ENCODE data around the gene C2orf78.

The C2orf78 gene

DNA sequence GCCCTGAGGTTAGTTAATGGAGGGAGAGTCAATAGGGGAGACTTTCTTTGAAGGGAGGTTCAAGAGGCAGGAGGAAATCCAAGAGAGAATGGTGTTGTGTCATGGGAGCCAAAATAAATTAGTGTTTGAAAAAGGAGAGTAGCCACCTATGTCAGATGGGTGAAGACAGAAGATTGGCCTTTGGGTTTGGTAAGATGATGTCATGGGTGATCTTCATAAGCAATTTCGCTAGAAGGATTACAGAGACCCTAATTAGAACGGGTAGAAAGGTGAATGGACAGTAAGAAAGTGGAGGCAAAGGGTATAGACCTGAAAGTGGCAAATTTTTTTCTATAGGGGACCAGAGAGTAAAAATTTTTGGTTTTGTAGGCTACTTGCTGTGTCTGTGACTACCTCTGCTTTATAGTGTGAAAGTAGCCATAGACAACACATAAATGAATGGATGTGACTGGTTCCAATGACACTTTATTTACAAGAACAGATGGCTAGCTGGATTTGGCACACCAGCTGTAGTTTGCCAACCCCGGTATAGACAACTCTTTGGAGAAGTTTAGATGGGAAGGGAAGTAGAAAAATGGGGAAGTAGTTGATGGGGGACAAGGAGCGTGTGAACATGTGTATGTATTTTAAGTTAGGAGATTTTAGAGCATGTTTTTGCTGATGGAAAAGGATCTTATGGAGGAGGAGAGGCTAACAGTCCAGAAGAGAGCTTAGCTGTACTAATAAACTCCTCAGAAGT, 54.0 kb downstream of the C2orf78 start:
- no peak for DNase-seq (ENCODE audit: low read depth)

DNA sequence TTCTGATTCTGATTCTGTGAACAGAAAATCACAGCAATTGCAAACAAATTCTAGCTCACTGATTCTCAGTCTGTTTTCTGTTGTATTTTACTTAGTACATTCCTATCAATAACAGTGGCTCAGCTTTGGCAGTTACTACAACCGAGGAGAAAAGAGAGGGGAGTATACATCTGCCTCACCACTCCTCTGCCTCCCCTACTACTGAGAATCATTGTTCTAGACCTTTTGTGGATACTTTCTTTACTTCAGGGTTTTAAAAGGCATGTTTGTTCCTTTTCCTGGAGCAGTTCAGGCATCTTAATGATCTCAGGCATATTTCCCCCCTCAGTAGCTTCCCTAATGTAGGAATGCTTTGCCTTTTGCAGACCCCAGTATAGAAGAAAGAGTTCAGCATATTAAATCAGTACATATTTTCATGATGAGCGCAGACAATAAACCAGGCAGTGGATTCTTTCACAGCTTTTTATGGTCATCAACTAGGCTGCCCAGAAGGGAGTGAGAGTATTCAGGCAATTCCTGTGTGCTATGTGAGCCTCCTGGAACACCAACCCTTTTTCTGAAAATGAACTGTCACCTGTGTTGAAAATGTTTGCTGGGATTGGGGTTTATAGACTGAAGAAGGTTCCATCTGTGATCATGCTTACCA, 55.0 kb downstream of the C2orf78 start:
- no peak for DNase-seq (ENCODE audit: low read depth)

DNA sequence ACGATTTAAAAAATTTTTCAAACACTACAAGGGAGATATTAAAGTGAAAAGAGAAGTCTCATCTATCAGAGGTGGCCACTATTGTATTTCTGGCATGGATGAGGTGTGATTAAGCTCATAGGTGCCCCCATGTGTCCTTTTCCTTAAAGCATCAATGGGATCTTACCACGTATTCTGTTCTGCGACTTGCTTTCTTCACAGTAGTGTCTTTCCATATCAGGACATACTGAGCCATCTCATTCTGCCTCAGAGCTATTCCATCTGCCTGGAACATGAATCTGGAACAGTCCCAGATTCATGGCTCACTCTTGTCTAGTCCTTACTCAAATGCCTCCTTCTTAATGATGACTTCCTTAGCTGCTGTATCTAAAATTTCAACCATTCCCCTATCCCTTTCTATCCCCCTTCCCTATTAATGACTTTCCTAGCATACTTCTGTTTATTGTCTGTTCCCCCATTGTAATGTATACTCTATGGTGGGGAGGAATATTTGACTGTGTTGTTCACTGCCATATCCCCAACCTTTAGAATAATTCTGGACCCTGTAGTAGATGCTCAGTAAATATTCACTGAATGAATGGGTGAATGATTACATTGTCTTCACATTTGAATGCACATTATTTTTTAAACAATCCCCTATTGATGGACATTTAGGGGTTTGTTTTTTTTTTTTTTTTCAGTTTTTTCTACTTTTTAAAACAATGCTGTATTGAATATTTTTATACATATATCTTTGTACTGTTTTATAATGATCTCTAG, 55.8 kb downstream of the C2orf78 start:
- DNase-seq (ENCODE audit: low read depth), result no peak

DNA sequence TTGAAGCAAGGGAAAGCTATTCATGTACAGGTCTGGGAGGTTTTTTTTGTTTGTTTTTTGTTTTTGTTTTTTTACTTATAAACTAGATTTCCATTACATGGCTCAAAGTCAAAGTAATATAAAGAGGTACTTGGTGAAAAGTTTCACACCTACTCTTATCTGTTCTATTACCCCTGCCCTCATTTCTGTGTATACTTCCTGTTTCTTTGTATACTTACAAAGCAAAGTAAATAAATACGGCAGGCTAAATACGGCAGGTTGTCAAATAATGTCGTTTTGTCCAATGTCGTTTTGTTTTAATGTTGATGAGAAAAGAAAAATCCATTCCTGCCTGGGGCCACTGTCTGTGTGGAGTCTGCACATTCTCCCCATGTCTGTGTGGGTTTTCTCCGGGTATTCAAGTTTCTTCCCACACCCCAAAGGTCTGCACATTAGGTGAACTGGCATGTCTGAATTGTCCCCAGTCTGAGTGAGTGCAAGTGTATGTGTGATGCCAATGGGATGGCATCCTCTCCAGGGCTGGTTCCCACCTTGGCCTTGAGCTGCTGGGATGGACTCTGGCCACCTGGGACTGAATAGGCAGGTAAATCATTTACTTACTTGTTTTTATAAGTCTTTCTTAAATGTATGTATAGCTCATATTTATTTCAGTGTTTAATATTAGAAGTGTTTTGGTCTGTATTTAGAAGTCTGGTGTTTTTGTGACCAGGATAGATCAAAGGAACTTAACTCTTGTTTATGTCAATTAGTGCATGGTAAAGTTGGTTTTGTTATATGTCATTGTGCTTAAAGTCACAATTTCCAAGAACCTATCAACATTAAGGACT, 58.1 kb downstream of the C2orf78 start:
- no peak for DNase-seq (ENCODE audit: low read depth)

DNA sequence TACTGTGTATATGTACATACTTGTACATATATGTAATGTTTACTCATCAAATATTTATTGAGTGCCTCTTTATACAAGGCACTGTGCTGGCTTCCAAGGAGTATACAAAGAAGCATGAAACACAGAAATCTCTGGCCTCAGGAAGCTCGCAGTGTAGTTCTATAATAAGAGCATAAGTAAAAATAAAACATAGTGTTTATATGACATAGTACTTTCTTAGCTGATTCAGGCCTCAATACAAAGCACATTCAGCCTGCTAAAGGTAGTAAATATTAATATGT, 58.7 kb downstream of the C2orf78 start:
- no peak for DNase-seq (ENCODE audit: low read depth)

DNA sequence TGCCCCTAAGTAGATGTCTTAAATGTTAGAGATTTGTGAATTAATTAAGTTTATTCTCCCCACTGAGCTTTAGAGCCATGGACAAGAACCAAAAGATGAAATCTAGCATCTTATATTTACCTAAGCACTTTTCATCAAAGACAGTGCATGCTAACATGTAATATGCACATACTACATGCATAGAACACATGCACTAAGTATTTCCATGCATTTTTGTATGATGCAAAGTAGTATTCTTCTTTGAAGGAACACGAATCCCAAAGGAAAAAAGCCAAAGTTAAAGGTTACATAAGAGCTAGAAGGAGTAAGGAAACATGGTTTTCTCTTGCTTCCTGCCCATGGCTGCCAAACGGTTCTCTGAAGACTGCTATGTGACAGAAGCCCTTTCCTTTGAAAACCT, 60.1 kb downstream of the C2orf78 start:
- DNase-seq (ENCODE audit: low read depth), result no peak

DNA sequence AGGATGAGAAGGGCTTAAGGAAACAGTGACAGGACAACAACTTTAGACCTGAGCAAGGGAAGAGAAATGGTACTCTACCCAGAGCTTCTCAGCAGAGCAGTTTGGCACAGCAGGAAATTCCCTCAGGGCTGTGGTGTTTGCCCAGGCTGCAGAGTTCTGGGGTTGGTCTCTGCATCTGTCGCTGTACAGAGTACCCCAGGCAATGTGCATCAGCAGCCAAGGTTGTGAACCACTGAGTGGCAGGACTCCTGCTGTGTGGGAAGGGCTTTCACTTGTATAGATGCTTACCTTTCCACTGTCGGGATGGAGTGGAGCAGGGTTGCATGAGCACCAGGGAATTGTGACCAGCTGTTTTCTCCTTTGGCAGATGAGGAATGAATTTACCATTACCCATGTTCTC, 66.0 kb downstream of the C2orf78 start:
- DNase-seq (ENCODE audit: low read depth), result no peak

DNA sequence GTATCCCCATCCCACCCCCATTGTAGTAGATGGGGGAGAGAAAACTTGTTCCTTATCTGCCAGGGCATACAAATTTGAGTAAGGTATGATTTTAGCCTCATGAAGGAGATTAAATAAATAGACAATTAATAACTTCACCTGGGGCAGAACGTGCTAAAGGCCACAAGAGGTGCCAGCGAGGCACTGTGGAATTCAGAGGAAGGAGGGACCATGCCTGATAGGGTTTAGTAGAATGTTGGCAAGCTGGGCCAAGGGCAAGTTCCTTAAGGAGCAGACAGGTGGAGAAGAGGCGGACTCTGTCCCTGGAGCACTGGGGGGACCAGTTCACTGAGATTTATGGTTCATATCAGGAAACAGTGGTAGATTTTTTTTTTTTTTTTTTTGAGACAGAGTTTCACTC, 67.3 kb downstream of the C2orf78 start:
- DNase-seq (ENCODE audit: low read depth), result no peak

DNA sequence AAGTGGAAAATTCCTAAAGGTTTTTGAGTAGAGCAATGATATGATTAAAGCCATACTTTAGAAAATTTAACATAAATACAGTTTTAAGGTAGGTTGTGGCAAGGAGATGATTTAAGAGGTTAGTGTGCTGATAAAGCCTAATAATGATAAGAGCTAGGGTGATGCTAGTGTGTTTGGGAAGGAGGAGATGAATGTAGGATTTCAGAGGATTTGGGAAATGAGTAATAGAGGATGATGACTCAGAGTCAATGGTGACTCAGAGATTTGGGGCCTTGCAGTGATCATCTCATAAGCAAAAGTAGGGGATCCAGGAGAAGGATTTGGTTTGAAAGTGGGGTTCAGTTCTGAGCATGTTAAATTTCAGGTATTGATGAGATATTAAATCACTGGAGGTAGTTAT, 68.0 kb downstream of the C2orf78 start:
- no peak for DNase-seq (ENCODE audit: low read depth)

DNA sequence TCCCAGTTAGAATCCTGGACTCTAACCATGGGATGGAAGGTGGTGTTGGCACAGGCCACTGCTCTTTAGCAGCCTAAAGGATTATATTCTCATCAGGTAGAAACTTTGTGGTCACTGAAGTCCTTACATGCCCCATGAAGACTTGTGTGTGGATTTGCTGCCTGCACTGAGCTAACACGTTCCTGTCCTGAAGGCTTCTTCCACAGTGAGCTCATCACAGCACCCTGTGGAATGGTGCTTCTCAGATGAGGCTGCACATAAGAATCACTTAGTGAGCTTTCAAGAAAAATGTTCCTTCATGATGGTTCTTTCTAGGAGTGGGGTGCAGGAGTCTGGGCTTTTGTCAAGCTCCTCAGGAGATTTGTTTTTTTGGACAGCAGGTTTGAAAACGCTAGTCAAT, 71.5 kb downstream of the C2orf78 start:
- no peak for DNase-seq (ENCODE audit: low read depth)

DNA sequence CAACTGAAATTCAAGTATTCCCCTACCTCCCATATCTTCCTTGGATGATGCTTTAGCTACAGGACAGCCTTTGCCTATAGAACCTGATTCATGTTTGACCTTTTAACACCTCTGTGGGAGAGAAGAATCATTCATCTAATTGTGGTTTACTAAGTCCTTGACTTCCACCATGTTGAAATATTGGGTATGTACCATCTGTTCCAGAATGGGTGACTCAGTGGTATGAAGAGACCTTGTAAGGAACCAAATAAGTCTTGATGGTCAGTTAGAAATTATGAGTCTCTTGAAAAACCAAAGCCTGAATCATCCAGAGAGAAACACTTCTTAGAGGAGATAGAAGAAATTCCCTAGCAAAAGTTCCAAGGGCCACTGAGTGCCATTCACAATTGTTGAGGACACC, 72.2 kb downstream of the C2orf78 start:
- DNase-seq (ENCODE audit: low read depth), result no peak

DNA sequence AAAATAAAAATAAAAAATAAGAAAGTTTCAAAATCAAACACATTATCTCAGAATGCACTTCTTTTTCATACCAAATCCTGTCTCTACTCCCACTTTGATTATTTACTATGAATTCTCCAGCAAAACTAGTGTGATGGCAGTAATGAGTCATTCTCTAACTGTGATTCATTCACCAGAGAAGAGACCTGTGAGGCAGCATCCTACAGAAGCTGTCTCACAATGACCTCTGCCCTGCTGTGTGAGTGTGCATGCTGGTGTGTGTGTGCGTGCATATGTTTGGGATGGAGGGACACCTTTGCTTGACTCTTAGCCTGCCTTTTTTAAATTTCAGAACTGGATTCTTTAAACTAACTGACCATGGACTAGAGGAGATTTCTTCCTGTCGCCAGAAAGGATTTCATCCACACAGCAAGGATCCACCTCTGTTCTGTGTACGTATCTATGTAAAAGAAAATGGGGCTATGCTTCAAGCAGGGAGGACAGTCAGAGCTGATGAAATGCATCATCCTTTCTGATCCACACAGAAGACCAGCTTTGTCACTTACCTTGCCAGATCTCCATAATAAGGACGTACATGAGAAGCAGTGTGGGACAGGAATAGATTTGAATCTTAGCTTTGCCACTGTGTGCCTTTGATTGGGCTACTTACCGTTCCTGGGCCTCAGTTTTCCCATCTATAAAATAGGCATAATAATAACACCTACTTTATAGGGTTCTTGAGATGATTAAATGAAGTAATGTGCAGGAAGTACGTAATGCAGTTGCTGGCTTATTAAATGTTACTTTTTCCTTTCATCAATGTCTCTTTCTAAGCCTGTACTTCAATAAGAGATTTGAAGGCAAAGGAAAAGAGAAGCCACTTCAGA, 76.0 kb downstream of the C2orf78 start:
- peak; percentile 8 for DNase-seq (ENCODE audit: low read depth)

DNA sequence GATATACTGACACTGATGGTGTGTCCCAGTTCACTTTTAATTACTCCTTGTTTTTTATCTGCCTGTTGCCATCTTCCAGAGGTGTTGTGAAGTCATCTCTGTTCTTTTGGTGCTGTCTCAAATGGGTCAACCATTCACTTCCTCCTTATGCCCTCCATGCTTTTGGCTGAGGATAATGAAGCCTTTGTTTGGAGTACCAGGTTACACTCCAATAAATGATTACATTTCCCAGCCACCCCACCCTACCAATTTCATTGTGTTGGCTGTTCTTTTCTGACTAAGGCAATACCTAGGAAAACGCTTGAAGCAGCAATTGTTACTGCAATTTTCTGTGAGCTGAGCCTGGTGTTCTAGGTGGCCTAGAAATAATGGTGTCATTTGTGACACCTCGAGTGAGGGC, 79.0 kb downstream of the C2orf78 start:
- DNase-seq (ENCODE audit: low read depth), result no peak

All from stimulated activated CD8-positive, alpha-beta memory T cell treated with anti-CD3 and anti-CD28 coated beads, Interleukin-4, amount 100 ng/mL, for 24 hours (primary cell).